ENCODE measurements around the gene RTN3.

RTN3 gene

GRCh38 chr11:63737718-63738117 is 56.4 kb downstream of the RTN3 start:
- H3K27ac Mint-ChIP-seq = no peak overlapping the region
- intact Hi-C loops (cut with micrococcal nuclease) = loop anchor here (1.0 to 2.0 kb wide), 2 partner anchors 99 to 258 kb away; no protein-coding TSS in a partner anchor

GRCh38 chr11:63738720-63739360 is 57.5 kb downstream of the RTN3 start:
- H3K27ac Mint-ChIP-seq = no peak overlapping the region
- no peak overlapping the region for H3K4me3 Mint-ChIP-seq
- intact Hi-C loops (cut with micrococcal nuclease) = loop anchor here (1.0 to 2.0 kb wide), 2 partner anchors 100 to 260 kb away; no protein-coding TSS in a partner anchor

More at GRCh38 chr11:63737718-63738117, 56.4 kb downstream of the RTN3 start:
- Mint-ChIP-seq H3K36me3 (ENCODE audit: low read depth) (peaks cover 7% of the 10 kb centered on the region), H3K4me3 (no peak overlapping the region), H3K9me3 (no peaks in the 10 kb centered on the region), H3K4me1 (ENCODE audit: low read depth) (peaks cover 20% of the 10 kb centered on the region), H3K27me3 (no peaks in the 10 kb centered on the region)

GRCh38 chr11:63745304-63746170 is 64.2 kb downstream of the RTN3 start:
- Mint-ChIP-seq H3K27me3 (no peaks in the 10 kb centered on the region), H3K9me3 (no peaks in the 10 kb centered on the region), H3K36me3 (ENCODE audit: low read depth) (peaks cover 31% of the 10 kb centered on the region), H3K27ac (no peak overlapping the region), H3K4me1 (ENCODE audit: low read depth) (peaks cover 16% of the 10 kb centered on the region), H3K4me3 (no peak overlapping the region)
- intact Hi-C loops (cut with micrococcal nuclease) = no loop called here

More at GRCh38 chr11:63738720-63739360, 57.5 kb downstream of the RTN3 start:
- H3K36me3 Mint-ChIP-seq (ENCODE audit: low read depth) = peaks cover 5% of the 10 kb centered on the region
- no peaks in the 10 kb centered on the region for H3K9me3 Mint-ChIP-seq
- peaks cover 20% of the 10 kb centered on the region for H3K4me1 Mint-ChIP-seq (ENCODE audit: low read depth)
- no peaks in the 10 kb centered on the region for H3K27me3 Mint-ChIP-seq

- Mint-ChIP-seq H3K4me3 (no peak overlapping the region), H3K27ac (no peak overlapping the region), H3K27me3 (no peaks in the 10 kb centered on the region), H3K4me1 (ENCODE audit: low read depth) (peaks cover 16% of the 10 kb centered on the region), H3K9me3 (no peaks in the 10 kb centered on the region), H3K36me3 (ENCODE audit: low read depth) (peaks cover 46% of the 10 kb centered on the region)
- intact Hi-C loops (cut with micrococcal nuclease) = no loop called here
Measured at GRCh38 chr11:63747011-63747410, 65.7 kb downstream of the RTN3 start.

- H3K27me3 Mint-ChIP-seq = no peaks in the 10 kb centered on the region
- intact Hi-C loops (cut with micrococcal nuclease) = no loop called here
- no peak overlapping the region for H3K27ac Mint-ChIP-seq
- peaks cover 15% of the 10 kb centered on the region for H3K4me1 Mint-ChIP-seq (ENCODE audit: low read depth)
- no peak overlapping the region for H3K4me3 Mint-ChIP-seq
- H3K36me3 Mint-ChIP-seq (ENCODE audit: low read depth) = peaks cover 65% of the 10 kb centered on the region
- H3K9me3 Mint-ChIP-seq = no peaks in the 10 kb centered on the region
Measured at GRCh38 chr11:63749624-63750023, 68.3 kb downstream of the RTN3 start.

GRCh38 chr11:63756919-63757761 is 75.8 kb downstream of the RTN3 start:
- Mint-ChIP-seq H3K36me3 (ENCODE audit: low read depth) (peaks cover 80% of the 10 kb centered on the region), H3K4me1 (ENCODE audit: low read depth) (no peaks in the 10 kb centered on the region)

GRCh38 chr11:63760487-63761079 is 79.3 kb downstream of the RTN3 start:
- no peaks in the 10 kb centered on the region for H3K9me3 Mint-ChIP-seq
- H3K4me1 Mint-ChIP-seq (ENCODE audit: low read depth) = no peaks in the 10 kb centered on the region
- H3K36me3 Mint-ChIP-seq (ENCODE audit: low read depth) = peaks cover 50% of the 10 kb centered on the region
- no peak overlapping the region for H3K27ac Mint-ChIP-seq
- no peaks in the 10 kb centered on the region for H3K27me3 Mint-ChIP-seq
- no peak overlapping the region for H3K4me3 Mint-ChIP-seq
- intact Hi-C loops (cut with micrococcal nuclease) = loop anchor here (10.0 kb wide), 1 partner anchor 74 kb away; the partner anchor contains the start of gene MARK2

More at GRCh38 chr11:63756919-63757761, 75.8 kb downstream of the RTN3 start:
- Mint-ChIP-seq H3K4me3 (no peak overlapping the region), H3K27me3 (no peaks in the 10 kb centered on the region), H3K27ac (peak overlapping the region; percentile 43), H3K9me3 (no peaks in the 10 kb centered on the region)
- intact Hi-C loops (cut with micrococcal nuclease) = no loop called here

GRCh38 chr11:63761188-63761587 is 79.9 kb downstream of the RTN3 start:
- no peak overlapping the region for H3K4me3 Mint-ChIP-seq
- H3K9me3 Mint-ChIP-seq = no peaks in the 10 kb centered on the region
- H3K27ac Mint-ChIP-seq = no peak overlapping the region
- no peaks in the 10 kb centered on the region for H3K27me3 Mint-ChIP-seq
- H3K4me1 Mint-ChIP-seq (ENCODE audit: low read depth) = peaks cover 3% of the 10 kb centered on the region
- peaks cover 44% of the 10 kb centered on the region for H3K36me3 Mint-ChIP-seq (ENCODE audit: low read depth)
- intact Hi-C loops (cut with micrococcal nuclease) = loop anchor here (10.0 kb wide), 1 partner anchor 74 kb away; the partner anchor contains the start of gene MARK2

- intact Hi-C loops (cut with micrococcal nuclease) = loop anchor here (10.0 kb wide), 1 partner anchor 73 kb away; the partner anchor contains the start of gene MARK2
- peaks cover 12% of the 10 kb centered on the region for H3K4me1 Mint-ChIP-seq (ENCODE audit: low read depth)
- peaks cover 35% of the 10 kb centered on the region for H3K36me3 Mint-ChIP-seq (ENCODE audit: low read depth)
- no peaks in the 10 kb centered on the region for H3K9me3 Mint-ChIP-seq
- no peak overlapping the region for H3K4me3 Mint-ChIP-seq
- no peaks in the 10 kb centered on the region for H3K27me3 Mint-ChIP-seq
- H3K27ac Mint-ChIP-seq = no peak overlapping the region
Measured at GRCh38 chr11:63761931-63762653, 80.8 kb downstream of the RTN3 start.

- intact Hi-C loops (cut with micrococcal nuclease) = loop anchor here (10.0 kb wide), 1 partner anchor 72 kb away; the partner anchor contains the start of gene MARK2
- peaks cover 4% of the 10 kb centered on the region for H3K27me3 Mint-ChIP-seq
- no peaks in the 10 kb centered on the region for H3K9me3 Mint-ChIP-seq
- peaks cover 20% of the 10 kb centered on the region for H3K4me1 Mint-ChIP-seq (ENCODE audit: low read depth)
- peaks cover 34% of the 10 kb centered on the region for H3K36me3 Mint-ChIP-seq (ENCODE audit: low read depth)
- H3K27ac Mint-ChIP-seq = no peak overlapping the region
- H3K4me3 Mint-ChIP-seq = no peak overlapping the region
Measured at GRCh38 chr11:63762654-63763495, 81.6 kb downstream of the RTN3 start.

- Mint-ChIP-seq H3K27me3 (peaks cover 5% of the 10 kb centered on the region), H3K9me3 (no peaks in the 10 kb centered on the region), H3K4me3 (no peak overlapping the region), H3K36me3 (ENCODE audit: low read depth) (peaks cover 27% of the 10 kb centered on the region), H3K4me1 (ENCODE audit: low read depth) (peaks cover 20% of the 10 kb centered on the region), H3K27ac (no peak overlapping the region)
- intact Hi-C loops (cut with micrococcal nuclease) = loop anchor here (10.0 kb wide), 1 partner anchor 71 kb away; the partner anchor contains the start of gene MARK2
Measured at GRCh38 chr11:63763496-63764339, 82.4 kb downstream of the RTN3 start.
